Osteoblast (primary cell): ENCODE results near the gene ATP6V1G1. TPM values are rescaled to one million over a fixed set of nuclear protein-coding genes. Genes with fewer than 3 reads are reported as not detected.

Experiments used
- DNase-seq: peaks from one replicate; pipeline ENCODE4 v3.0.0; 2011; ENCODE audit warnings: low spot score, mixed read lengths; ENCODE audit not compliant: insufficient read length; ENCODE audit errors: missing footprints
- H2AFZ ChIP-seq: 2 replicates; pipeline ENCODE4 v1.6.0; 2011; ENCODE audit warnings: mild to moderate bottlenecking, low read length
- H3K27ac ChIP-seq: 2 replicates; pipeline ENCODE4 v1.5.1; 2011; ENCODE audit warnings: mild to moderate bottlenecking, low read depth, low read length, moderate library complexity
- H3K27me3 ChIP-seq: 2 replicates; pipeline ENCODE4 v1.6.0; 2012; ENCODE audit warnings: mild to moderate bottlenecking, control low read depth, inconsistent platforms, low read length, moderate library complexity; ENCODE audit not compliant: insufficient read depth
- H3K36me3 ChIP-seq: 2 replicates; pipeline ENCODE4 v1.5.1; 2011; ENCODE audit warnings: mild to moderate bottlenecking, low read length, control low read depth, moderate library complexity; ENCODE audit not compliant: insufficient read depth
- H3K4me1 ChIP-seq: 2 replicates; pipeline ENCODE4 v1.5.1; 2011; ENCODE audit warnings: mild to moderate bottlenecking, low read length, control low read depth, moderate library complexity; ENCODE audit not compliant: insufficient read depth
- H3K4me2 ChIP-seq: 2 replicates; pipeline ENCODE4 v1.6.0; 2011; ENCODE audit warnings: mild to moderate bottlenecking, low read length; ENCODE audit not compliant: insufficient read depth
- H3K4me3 ChIP-seq: fragments of 200-600 bp; sonication (generic); 3 replicates; pipeline ENCODE4 v1.5.1; 2012; ENCODE audit warnings: mild to moderate bottlenecking, low read length, inconsistent platforms; ENCODE audit not compliant: insufficient read depth
- H3K79me2 ChIP-seq: 2 replicates; pipeline ENCODE4 v1.6.0; 2012; ENCODE audit warnings: mild to moderate bottlenecking, low read length, control low read depth, inconsistent platforms; ENCODE audit not compliant: insufficient read depth
- H3K9me3 ChIP-seq: 2 replicates; pipeline ENCODE4 v1.5.1; 2011; ENCODE audit warnings: low read depth, low read length, control low read depth
- H4K20me1 ChIP-seq: 2 replicates; pipeline ENCODE4 v1.6.0; 2012; ENCODE audit warnings: mild to moderate bottlenecking, low read length, control low read depth; ENCODE audit not compliant: insufficient read depth
- CTCF ChIP-seq: IDR thresholded peaks from 2 replicates; pipeline ENCODE4 v1.5.1; 2011; ENCODE audit warnings: mild to moderate bottlenecking, low read depth, low read length, moderate library complexity; ENCODE audit errors: extremely low read depth
- total RNA-seq: library from RNA; depleted of rRNA; stranded (reverse); fragments of >200 nt; gene quantifications from 2 replicates; pipeline ENCODE4 v1.2.3, GENCODE V29; 2012

ATP6V1G1 gene
- total RNA-seq, 1 donor = 98.8 TPM

- H3K27ac ChIP-seq = peak overlapping the region; percentile 97
- peak overlapping the region; percentile 91 for H2AFZ ChIP-seq
- peaks cover 56% of the 10 kb centered on the region for H4K20me1 ChIP-seq
- no peak for TF ChIP-seq CTCF
- H3K9me3 ChIP-seq = no peaks in the 10 kb centered on the region
- no peaks in the 10 kb centered on the region for H3K27me3 ChIP-seq
- H3K4me3 ChIP-seq = peak overlapping the region; percentile 96
- H3K36me3 ChIP-seq = peaks cover 14% of the 10 kb centered on the region
- peak overlapping the region; percentile 95 for H3K4me2 ChIP-seq
- no peak for DNase-seq
- H3K79me2 ChIP-seq = peaks cover 63% of the 10 kb centered on the region
- H3K4me1 ChIP-seq = peaks cover 38% of the 10 kb centered on the region
These were observed 1.3 kb downstream of the ATP6V1G1 start for GRCh38 chr9:114588651-114589526.

- H3K36me3 ChIP-seq = peaks cover 22% of the 10 kb centered on the region
- no peak overlapping the region for H2AFZ ChIP-seq
- H3K27me3 ChIP-seq = no peaks in the 10 kb centered on the region
- no peak overlapping the region for H3K27ac ChIP-seq
- H3K4me1 ChIP-seq = peaks cover 38% of the 10 kb centered on the region
- H3K9me3 ChIP-seq = no peaks in the 10 kb centered on the region
- no peak overlapping the region for H3K4me3 ChIP-seq
- peaks cover 60% of the 10 kb centered on the region for H4K20me1 ChIP-seq
- peaks cover 77% of the 10 kb centered on the region for H3K79me2 ChIP-seq
- TF ChIP-seq CTCF = no peak
- DNase-seq = no peak
- no peak overlapping the region for H3K4me2 ChIP-seq
These were observed 2.8 kb downstream of the ATP6V1G1 start for GRCh38 chr9:114590328-114590727.

GRCh38 chr9:114591291-114591787 lies 3.8 kb downstream of the ATP6V1G1 start:
- Histone ChIP-seq H3K4me3 (peak overlapping the region; percentile 2), H3K36me3 (peaks cover 28% of the 10 kb centered on the region), H3K9me3 (no peaks in the 10 kb centered on the region), H3K79me2 (peaks cover 86% of the 10 kb centered on the region), H3K4me2 (peak overlapping the region; percentile 5), H3K27me3 (no peaks in the 10 kb centered on the region), H2AFZ (no peak overlapping the region), H3K4me1 (peaks cover 38% of the 10 kb centered on the region), H3K27ac (peak overlapping the region; percentile 70), H4K20me1 (peaks cover 67% of the 10 kb centered on the region)
- no peak for DNase-seq
- TF ChIP-seq CTCF = no peak

DNA sequence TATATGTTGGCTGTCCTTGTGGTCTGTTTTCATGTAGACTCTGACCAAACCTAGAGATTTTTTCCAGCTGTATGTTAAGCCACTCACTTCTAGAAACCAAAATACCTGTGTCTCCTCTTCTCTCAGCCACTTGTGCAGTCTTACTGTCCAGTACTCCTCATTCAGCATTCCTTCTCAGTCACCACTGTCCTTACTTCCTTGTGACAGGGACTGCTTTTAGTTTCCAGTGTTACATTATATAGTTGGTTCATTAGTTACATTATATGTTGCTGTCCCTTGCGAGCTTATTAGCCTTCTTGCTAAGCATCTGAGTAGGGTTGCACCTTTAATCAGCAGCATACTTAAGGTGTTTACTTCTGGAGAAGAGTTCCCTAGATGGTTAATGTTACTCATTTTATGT lies 4.3 kb downstream of the ATP6V1G1 start:
- no peak for TF ChIP-seq CTCF
- Histone ChIP-seq H3K27me3 (no peaks in the 10 kb centered on the region), H3K79me2 (peaks cover 91% of the 10 kb centered on the region), H3K4me2 (peak overlapping the region; percentile 5), H3K4me3 (no peak overlapping the region), H3K9me3 (no peaks in the 10 kb centered on the region), H3K4me1 (peaks cover 38% of the 10 kb centered on the region), H2AFZ (no peak overlapping the region), H4K20me1 (peaks cover 70% of the 10 kb centered on the region), H3K36me3 (peaks cover 33% of the 10 kb centered on the region), H3K27ac (peak overlapping the region; percentile 70)
- no peak for DNase-seq
